ENCODE measurements around the gene GLYR1.

GLYR1 gene

GRCh38 chr16:4762205-4762604, 84.9 kb downstream of the GLYR1 start:
- no peak for DNase-seq

GRCh38 chr16:4760221-4760910, 86.7 kb downstream of the GLYR1 start:
- DNase-seq, result no peak

- no peak for DNase-seq
Observed at GRCh38 chr16:4755687-4756086, 91.4 kb downstream of the GLYR1 start.

- DNase-seq, result no peak
Observed at GRCh38 chr16:4754865-4755264, 92.2 kb downstream of the GLYR1 start.

GRCh38 chr16:4753227-4753626, 93.9 kb downstream of the GLYR1 start:
- DNase-seq, result no peak

Measured in hippocampal formation (tissue), 2 donors.